Glutamatergic neuron (in vitro differentiated cells): ENCODE measurements around the gene CFAP74. TPM values are rescaled to one million over a fixed set of nuclear protein-coding genes. Genes with fewer than 3 reads are reported as not detected.

ENCODE experiments used
- DNase-seq: peaks from one replicate; pipeline ENCODE4 v3.0.0; 2022
- H3K27ac Mint-ChIP-seq: one replicate; pipeline ENCODE4 v1.8.0; 2020; ENCODE audit warnings: mild to moderate bottlenecking, mixed read lengths, inconsistent platforms; ENCODE audit not compliant: unreplicated experiment
- H3K27me3 Mint-ChIP-seq: one replicate; pipeline ENCODE4 v1.8.0; 2020; ENCODE audit warnings: mild to moderate bottlenecking, moderate library complexity, mixed read lengths, inconsistent platforms; ENCODE audit not compliant: unreplicated experiment
- H3K36me3 Mint-ChIP-seq: one replicate; pipeline ENCODE4 v1.8.0; 2020; ENCODE audit warnings: mild to moderate bottlenecking, mixed read lengths, inconsistent platforms; ENCODE audit not compliant: unreplicated experiment
- H3K4me1 Mint-ChIP-seq: one replicate; pipeline ENCODE4 v1.8.0; 2020; ENCODE audit warnings: mild to moderate bottlenecking, low read depth, mixed read lengths, inconsistent platforms; ENCODE audit not compliant: unreplicated experiment
- H3K4me3 Mint-ChIP-seq: one replicate; pipeline ENCODE4 v1.8.0; 2020; ENCODE audit warnings: mild to moderate bottlenecking, mixed read lengths, inconsistent platforms; ENCODE audit not compliant: unreplicated experiment
- H3K9me3 Mint-ChIP-seq: one replicate; pipeline ENCODE4 v1.8.0; 2020; ENCODE audit warnings: mild to moderate bottlenecking, moderate library complexity, mixed read lengths, inconsistent platforms; ENCODE audit not compliant: unreplicated experiment
- CTCF ChIP-seq: fragments of 200-600 bp; sonication (generic); IDR thresholded peaks from one replicate; pipeline ENCODE4 v1.5.0; 2021; ENCODE audit not compliant: partially characterized antibody, unreplicated experiment
- total RNA-seq: library from RNA; stranded (reverse); fragmentation: NEBNext Ultra II Directional; extraction: Animal tissue kit (Norgen Biotek cat#: 25700); gene quantifications from one replicate; pipeline ENCODE4 v1.2.1, GENCODE V29; 2021; ENCODE audit not compliant: unreplicated experiment

The CFAP74 gene
- total RNA-seq, 1 donor from 2014 or later: not detected

GRCh38 chr1:1895456-1896336, 107.9 kb downstream of the CFAP74 start:
- Mint-ChIP-seq H3K4me1 (peaks cover 21% of the 10 kb centered on the region), H3K9me3 (peaks cover 1% of the 10 kb centered on the region), H3K4me3 (peak overlapping the region; percentile 30), H3K27ac (no peak overlapping the region), H3K27me3 (peaks cover 12% of the 10 kb centered on the region), H3K36me3 (no peaks in the 10 kb centered on the region)
- DNase-seq: no peak
- TF ChIP-seq CTCF: no peak

GRCh38 chr1:1895060-1895418, 108.5 kb downstream of the CFAP74 start:
- Mint-ChIP-seq H3K27ac (peak overlapping the region; percentile 26), H3K36me3 (no peaks in the 10 kb centered on the region), H3K27me3 (peaks cover 12% of the 10 kb centered on the region), H3K9me3 (peaks cover 1% of the 10 kb centered on the region), H3K4me3 (peak overlapping the region; percentile 43), H3K4me1 (peaks cover 21% of the 10 kb centered on the region)
- DNase-seq: no peak
- TF ChIP-seq CTCF: no peak

DNA sequence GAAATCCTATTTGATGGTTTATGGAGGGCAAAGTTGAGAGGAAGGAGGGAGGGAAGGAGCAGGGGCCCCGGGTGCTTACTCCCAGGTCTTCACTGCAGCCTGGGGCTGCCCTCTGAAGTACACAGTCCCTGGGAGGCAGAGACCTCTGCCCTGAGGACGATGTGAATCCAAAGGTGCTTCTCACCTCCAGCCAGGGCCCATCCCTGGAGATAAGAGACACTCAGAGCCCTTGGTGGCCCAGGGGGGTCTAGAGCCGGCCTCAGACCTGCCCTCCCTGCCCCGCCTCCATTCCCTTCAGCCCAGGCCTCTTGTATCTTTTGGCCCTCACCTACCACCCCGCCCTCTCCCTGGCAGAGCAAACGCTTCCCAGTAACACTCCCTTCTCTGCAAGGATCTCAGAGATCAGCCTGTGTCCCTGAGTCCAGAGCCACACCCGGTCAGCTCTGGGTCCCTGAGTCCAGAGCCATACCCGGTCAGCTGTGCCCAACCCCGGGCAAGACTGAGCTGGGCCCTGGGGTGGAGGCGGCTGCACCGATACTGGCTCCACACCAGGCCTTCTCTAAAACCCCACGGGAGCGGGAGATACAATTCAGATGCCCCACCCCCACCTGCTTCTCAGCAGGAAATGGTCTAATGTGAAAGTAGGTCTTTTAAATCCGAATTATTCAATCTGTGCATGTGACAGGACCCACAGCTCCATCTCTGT, 109.1 kb downstream of the CFAP74 start:
- H3K9me3 Mint-ChIP-seq: peaks cover 3% of the 10 kb centered on the region
- H3K36me3 Mint-ChIP-seq: no peaks in the 10 kb centered on the region
- DNase-seq: no peak
- no peak overlapping the region for H3K4me3 Mint-ChIP-seq
- peak overlapping the region; percentile 26 for H3K27ac Mint-ChIP-seq
- peaks cover 21% of the 10 kb centered on the region for H3K4me1 Mint-ChIP-seq
- no peak for TF ChIP-seq CTCF
- peaks cover 14% of the 10 kb centered on the region for H3K27me3 Mint-ChIP-seq

- H3K9me3 Mint-ChIP-seq: peaks cover 9% of the 10 kb centered on the region
- H3K27ac Mint-ChIP-seq: no peak overlapping the region
- TF ChIP-seq CTCF: no peak
- H3K27me3 Mint-ChIP-seq: peaks cover 18% of the 10 kb centered on the region
- H3K4me1 Mint-ChIP-seq: peaks cover 21% of the 10 kb centered on the region
- no peak overlapping the region for H3K4me3 Mint-ChIP-seq
- no peaks in the 10 kb centered on the region for H3K36me3 Mint-ChIP-seq
- no peak for DNase-seq
These were observed 109.6 kb downstream of the CFAP74 start for GRCh38 chr1:1893997-1894353.

GRCh38 chr1:1893291-1893985, 110.1 kb downstream of the CFAP74 start:
- no peak for TF ChIP-seq CTCF
- H3K27me3 Mint-ChIP-seq: peaks cover 18% of the 10 kb centered on the region
- peaks cover 21% of the 10 kb centered on the region for H3K4me1 Mint-ChIP-seq
- no peak overlapping the region for H3K4me3 Mint-ChIP-seq
- H3K27ac Mint-ChIP-seq: peak overlapping the region; percentile 52
- H3K9me3 Mint-ChIP-seq: peaks cover 13% of the 10 kb centered on the region
- no peak for DNase-seq
- no peaks in the 10 kb centered on the region for H3K36me3 Mint-ChIP-seq
